Chondrocyte (in vitro differentiated cells): ENCODE data around the gene KIF19. TPM values are rescaled to one million over a fixed set of nuclear protein-coding genes. Genes with fewer than 3 reads are reported as not detected.
A peak's percentile ranks its signal among the peaks of the same experiment; 100 is the strongest.

Source experiments
- DNase-seq: peaks from one replicate; pipeline ENCODE4 v3.0.0; 2021; ENCODE audit warnings: mixed read lengths, low spot score
- H3K27ac Mint-ChIP-seq: one replicate; pipeline ENCODE4 v1.8.0; 2021; ENCODE audit warnings: mild to moderate bottlenecking, moderate library complexity, mixed read lengths; ENCODE audit not compliant: unreplicated experiment
- H3K27me3 Mint-ChIP-seq: 2 replicates; pipeline ENCODE4 v1.8.0; 2021; ENCODE audit warnings: low read depth, mixed read lengths
- H3K36me3 Mint-ChIP-seq: 2 replicates; pipeline ENCODE4 v1.8.0; 2021; ENCODE audit warnings: low read depth, mixed read lengths
- H3K4me1 Mint-ChIP-seq: 2 replicates; pipeline ENCODE4 v1.8.0; 2021; ENCODE audit warnings: low read depth, mild to moderate bottlenecking, mixed read lengths
- H3K4me3 Mint-ChIP-seq: one replicate; pipeline ENCODE4 v1.8.0; 2021; ENCODE audit warnings: mild to moderate bottlenecking, moderate library complexity, mixed read lengths; ENCODE audit not compliant: unreplicated experiment
- H3K9me3 Mint-ChIP-seq: 2 replicates; pipeline ENCODE4 v1.8.0; 2021; ENCODE audit warnings: low read depth, mixed read lengths
- total RNA-seq: library from RNA; stranded (reverse); gene quantifications from 3 replicates; pipeline ENCODE4 v1.2.1, GENCODE V29; 2021
- TF ChIP-seq, protein P1 (sequence below): fragments of 200-600 bp; sonication (generic); IDR thresholded peaks from 2 replicates; pipeline ENCODE4 v1.5.0; 2021; ENCODE audit warnings: antibody characterized with exemption, mild to moderate bottlenecking, moderate library complexity

KIF19 gene
- total RNA-seq, 1 donor from 2014 or later, result not detected

DNA sequence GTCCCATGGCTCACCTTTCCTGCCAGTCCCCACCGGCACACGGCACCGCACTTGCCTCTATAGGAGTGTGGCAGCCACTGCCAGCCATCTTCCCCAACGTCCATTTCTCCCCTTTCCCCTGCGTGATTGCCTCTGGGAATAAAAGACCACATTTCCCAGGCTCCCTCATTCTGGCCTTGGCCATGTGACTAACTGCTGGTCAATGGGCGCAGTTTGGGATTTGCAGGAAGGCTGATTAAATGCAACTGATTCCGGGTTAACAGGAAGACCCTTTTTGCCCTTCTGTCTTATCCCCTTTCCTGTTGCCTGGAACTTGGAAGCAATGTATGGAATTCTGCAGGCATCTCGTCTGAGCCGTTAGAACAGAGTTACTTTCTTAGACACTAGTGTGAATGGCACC lies 32.7 kb downstream of the KIF19 start:
- H3K4me1 Mint-ChIP-seq, result no peaks in the 10 kb centered on the region
- no peaks in the 10 kb centered on the region for H3K9me3 Mint-ChIP-seq
- H3K36me3 Mint-ChIP-seq, result no peaks in the 10 kb centered on the region
- DNase-seq, result no peak
- peaks cover 48% of the 10 kb centered on the region for H3K27me3 Mint-ChIP-seq
- H3K27ac Mint-ChIP-seq, result no peak overlapping the region
- TF ChIP-seq, protein P1, sequence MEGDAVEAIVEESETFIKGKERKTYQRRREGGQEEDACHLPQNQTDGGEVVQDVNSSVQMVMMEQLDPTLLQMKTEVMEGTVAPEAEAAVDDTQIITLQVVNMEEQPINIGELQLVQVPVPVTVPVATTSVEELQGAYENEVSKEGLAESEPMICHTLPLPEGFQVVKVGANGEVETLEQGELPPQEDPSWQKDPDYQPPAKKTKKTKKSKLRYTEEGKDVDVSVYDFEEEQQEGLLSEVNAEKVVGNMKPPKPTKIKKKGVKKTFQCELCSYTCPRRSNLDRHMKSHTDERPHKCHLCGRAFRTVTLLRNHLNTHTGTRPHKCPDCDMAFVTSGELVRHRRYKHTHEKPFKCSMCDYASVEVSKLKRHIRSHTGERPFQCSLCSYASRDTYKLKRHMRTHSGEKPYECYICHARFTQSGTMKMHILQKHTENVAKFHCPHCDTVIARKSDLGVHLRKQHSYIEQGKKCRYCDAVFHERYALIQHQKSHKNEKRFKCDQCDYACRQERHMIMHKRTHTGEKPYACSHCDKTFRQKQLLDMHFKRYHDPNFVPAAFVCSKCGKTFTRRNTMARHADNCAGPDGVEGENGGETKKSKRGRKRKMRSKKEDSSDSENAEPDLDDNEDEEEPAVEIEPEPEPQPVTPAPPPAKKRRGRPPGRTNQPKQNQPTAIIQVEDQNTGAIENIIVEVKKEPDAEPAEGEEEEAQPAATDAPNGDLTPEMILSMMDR, result no peak
- no peak overlapping the region for H3K4me3 Mint-ChIP-seq

GRCh38 chr17:74359916-74360315 lies 33.9 kb downstream of the KIF19 start:
- H3K4me1 Mint-ChIP-seq, result no peaks in the 10 kb centered on the region
- DNase-seq, result peak; percentile 90
- no peak overlapping the region for H3K4me3 Mint-ChIP-seq
- H3K9me3 Mint-ChIP-seq, result no peaks in the 10 kb centered on the region
- H3K36me3 Mint-ChIP-seq, result no peaks in the 10 kb centered on the region
- no peak overlapping the region for H3K27ac Mint-ChIP-seq
- TF ChIP-seq, protein P1, result no peak
- peaks cover 43% of the 10 kb centered on the region for H3K27me3 Mint-ChIP-seq

DNA sequence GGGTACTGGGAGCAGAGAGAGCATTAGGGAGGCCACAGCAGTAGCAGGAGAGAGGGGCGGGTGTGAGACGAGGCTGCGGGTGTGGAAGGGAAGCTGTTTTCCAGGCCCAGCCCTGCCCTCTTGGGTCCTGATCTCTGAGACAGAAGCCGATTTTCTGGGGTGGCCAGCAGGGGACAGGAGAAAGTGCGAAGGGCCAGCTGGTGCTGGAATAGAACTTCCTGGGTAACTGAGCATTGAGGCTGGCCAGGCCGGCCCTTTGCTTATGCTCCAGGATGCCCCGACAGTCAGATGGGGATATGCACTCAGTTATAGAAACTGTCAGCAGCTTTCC lies 34.8 kb downstream of the KIF19 start:
- Mint-ChIP-seq H3K27me3 (peaks cover 46% of the 10 kb centered on the region), H3K9me3 (no peaks in the 10 kb centered on the region), H3K36me3 (no peaks in the 10 kb centered on the region), H3K27ac (no peak overlapping the region), H3K4me3 (no peak overlapping the region), H3K4me1 (no peaks in the 10 kb centered on the region)
- DNase-seq, result no peak
- TF ChIP-seq, protein P1, result no peak

- Mint-ChIP-seq H3K4me3 (no peak within 1 kb of the TSS), H3K4me1 (no peaks in the 10 kb centered on the region), H3K36me3 (no peaks in the 10 kb centered on the region), H3K27ac (no peak within 1 kb of the TSS), H3K27me3 (peaks cover 47% of the 10 kb centered on the region), H3K9me3 (no peaks in the 10 kb centered on the region)
- TF ChIP-seq, protein P1, result peak; percentile 80
- no peak for DNase-seq
Measured at GRCh38 chr17:74361230-74362068, 35.4 kb downstream of the KIF19 start, which contains the start of gene BTBD17. BTBD17 (minus strand) TSS chr17:74361868; CDS start chr17:74361819, 49 bp downstream.

- Mint-ChIP-seq H3K9me3 (no peaks in the 10 kb centered on the region), H3K4me1 (no peaks in the 10 kb centered on the region), H3K27ac (no peak overlapping the region), H3K27me3 (peaks cover 49% of the 10 kb centered on the region), H3K36me3 (no peaks in the 10 kb centered on the region), H3K4me3 (no peak overlapping the region)
- DNase-seq, result no peak
- TF ChIP-seq, protein P1, result no peak
Measured at GRCh38 chr17:74362069-74362405, 36.0 kb downstream of the KIF19 start.
